Duodenal mucosa (tissue), 2 donors: ENCODE measurements around the gene PNLIPRP1.

Experiments
- H3K27ac ChIP-seq: one replicate; pipeline ENCODE4 v1.7.0; 2013; ENCODE audit warnings: low read depth, low read length
- H3K27me3 ChIP-seq, 2 donors: one replicate each; pipeline ENCODE4 v1.7.0; 2013; ENCODE audit warnings: low read length in 2 of 2, control low read depth in 1 of 2; ENCODE audit not compliant: insufficient read depth in 2 of 2, control insufficient read depth in 1 of 2
- H3K36me3 ChIP-seq, 2 donors: one replicate each; pipeline ENCODE4 v1.7.0; 2013; ENCODE audit warnings: low read length in 2 of 2, control low read depth in 1 of 2; ENCODE audit not compliant: insufficient read depth in 2 of 2, control insufficient read depth in 1 of 2
- H3K4me1 ChIP-seq, 2 donors: one replicate each; pipeline ENCODE4 v1.7.0; 2013; ENCODE audit warnings: low read length in 2 of 2, control low read depth in 1 of 2; ENCODE audit not compliant: insufficient read depth in 2 of 2, control insufficient read depth in 1 of 2
- H3K4me3 ChIP-seq, 2 donors: one replicate each; pipeline ENCODE4 v1.7.0; 2013; ENCODE audit warnings: low read length in 2 of 2, low read depth in 1 of 2
- H3K9ac ChIP-seq, 2 donors: one replicate each; pipeline ENCODE4 v1.7.0; 2013; ENCODE audit warnings: low read length in 2 of 2, low read depth in 1 of 2
- H3K9me3 ChIP-seq, 2 donors: one replicate each; pipeline ENCODE4 v1.7.0; 2013; ENCODE audit warnings: low read length in 2 of 2, control low read depth in 1 of 2; ENCODE audit not compliant: control insufficient read depth in 1 of 2

PNLIPRP1 gene

GRCh38 chr10:116590590-116591444, at the start of gene PNLIPRP1:
PNLIPRP1 (plus strand) TSS chr10:116590959; CDS start chr10:116591130, 171 bp downstream.
- no peak within 1 kb of the TSS for H3K4me3 ChIP-seq
- no peaks in the 10 kb centered on the region for H3K36me3 ChIP-seq
- no peak within 1 kb of the TSS for H3K27ac ChIP-seq
- no peaks in the 10 kb centered on the region for H3K9me3 ChIP-seq
- peaks cover 22 to 23% of the 10 kb centered on the region in 2 donors for H3K4me1 ChIP-seq
- no peaks in the 10 kb centered on the region for H3K27me3 ChIP-seq
- H3K9ac ChIP-seq, result no peak within 1 kb of the TSS

- Histone ChIP-seq H3K36me3 (no peaks in the 10 kb centered on the region), H3K27ac (no peak overlapping the region), H3K9me3 (peaks cover 0 to 6% of the 10 kb centered on the region in 2 donors), H3K27me3 (no peaks in the 10 kb centered on the region), H3K4me3 (no peak overlapping the region), H3K9ac (no peak overlapping the region), H3K4me1 (no peaks in the 10 kb centered on the region)
These were observed 48.6 kb upstream of the PNLIPRP1 start for GRCh38 chr10:116542007-116542677.

DNA sequence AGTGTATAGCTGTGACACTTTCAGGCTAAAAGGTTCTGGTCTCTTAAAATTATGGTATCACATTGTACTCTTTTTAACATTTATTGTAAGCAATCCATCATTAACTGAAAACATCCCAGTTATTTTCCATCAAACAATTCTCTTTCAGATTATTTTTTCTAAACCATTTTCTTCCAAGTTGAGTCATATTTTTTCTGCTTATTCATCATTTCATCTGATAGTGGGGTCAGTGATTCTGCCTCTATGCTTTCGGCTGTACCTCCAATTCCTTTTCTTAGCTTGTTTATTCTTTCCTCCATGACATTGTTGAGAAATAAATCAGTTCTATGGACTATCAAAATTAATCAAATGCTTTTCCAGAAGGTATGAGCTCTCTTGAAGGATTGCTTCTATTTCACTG, 45.6 kb upstream of the PNLIPRP1 start:
- Histone ChIP-seq H3K9me3 (no peaks in the 10 kb centered on the region), H3K4me1 (no peaks in the 10 kb centered on the region), H3K27me3 (no peaks in the 10 kb centered on the region), H3K9ac (no peak overlapping the region), H3K4me3 (no peak overlapping the region), H3K27ac (no peak overlapping the region), H3K36me3 (no peaks in the 10 kb centered on the region)

DNA sequence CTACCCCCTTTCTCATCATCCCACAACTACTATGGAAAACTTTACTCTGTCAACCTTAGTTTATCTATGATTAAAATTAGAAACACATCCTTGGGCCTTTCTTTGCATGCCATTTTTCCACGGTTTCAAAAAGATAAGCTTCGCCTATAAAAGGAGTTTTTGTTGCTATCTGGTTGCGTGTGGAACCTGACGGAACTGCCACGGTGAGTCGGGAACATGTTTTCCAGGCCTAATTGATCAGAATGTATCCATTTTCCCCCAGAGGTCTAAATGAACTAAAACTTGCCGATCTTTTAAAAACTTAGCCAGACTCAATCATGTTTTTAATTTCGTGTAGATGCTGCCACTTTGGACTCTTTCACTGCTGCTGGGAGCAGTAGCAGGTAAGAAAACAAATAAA, 45.0 kb upstream of the PNLIPRP1 start, which contains the start of gene PNLIP:
PNLIP (plus strand) TSS at position 176 of the 400 bp plus-strand sequence; CDS start at position 338, 162 bp downstream.
- no peaks in the 10 kb centered on the region for H3K4me1 ChIP-seq
- no peak within 1 kb of the TSS for H3K9ac ChIP-seq
- no peaks in the 10 kb centered on the region for H3K36me3 ChIP-seq
- no peak within 1 kb of the TSS for H3K4me3 ChIP-seq
- H3K27ac ChIP-seq, result no peak within 1 kb of the TSS
- no peaks in the 10 kb centered on the region for H3K27me3 ChIP-seq
- H3K9me3 ChIP-seq, result no peaks in the 10 kb centered on the region

GRCh38 chr10:116548301-116548700, 42.5 kb upstream of the PNLIPRP1 start:
- Histone ChIP-seq H3K9ac (no peak overlapping the region), H3K9me3 (no peaks in the 10 kb centered on the region), H3K4me3 (no peak overlapping the region), H3K27me3 (no peaks in the 10 kb centered on the region), H3K4me1 (no peaks in the 10 kb centered on the region), H3K36me3 (no peaks in the 10 kb centered on the region), H3K27ac (no peak overlapping the region)

DNA sequence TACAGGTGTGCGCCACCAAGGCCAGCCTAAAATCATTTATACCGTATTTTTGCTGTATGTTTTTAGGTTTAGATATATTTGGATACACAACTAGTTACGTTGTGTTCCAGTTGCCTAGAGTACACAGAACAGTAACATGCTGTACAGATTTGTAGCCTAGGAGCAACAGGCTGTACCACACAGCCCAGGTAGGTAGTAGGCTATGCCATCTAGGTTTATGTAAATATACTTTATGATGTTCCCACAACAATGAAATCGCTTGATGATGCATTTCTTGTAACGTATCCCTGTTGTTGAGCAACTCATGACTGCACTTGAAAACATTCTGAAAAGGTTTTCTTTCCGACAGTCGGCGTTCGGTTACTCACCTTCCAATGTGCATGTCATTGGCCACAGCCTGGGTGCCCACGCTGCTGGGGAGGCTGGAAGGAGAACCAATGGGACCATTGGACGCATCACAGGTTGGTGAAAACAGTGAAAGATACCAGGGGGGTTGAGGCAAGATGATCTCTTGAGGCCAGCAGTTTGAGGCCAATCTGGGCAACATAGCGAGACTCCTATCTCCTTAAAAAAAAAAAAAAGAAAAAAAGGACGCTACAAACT, 37.3 kb upstream of the PNLIPRP1 start:
- no peaks in the 10 kb centered on the region for H3K36me3 ChIP-seq
- no peak overlapping the region for H3K9ac ChIP-seq
- no peaks in the 10 kb centered on the region for H3K4me1 ChIP-seq
- no peaks in the 10 kb centered on the region for H3K27me3 ChIP-seq
- no peaks in the 10 kb centered on the region for H3K9me3 ChIP-seq
- H3K27ac ChIP-seq, result no peak overlapping the region
- no peak overlapping the region for H3K4me3 ChIP-seq

DNA sequence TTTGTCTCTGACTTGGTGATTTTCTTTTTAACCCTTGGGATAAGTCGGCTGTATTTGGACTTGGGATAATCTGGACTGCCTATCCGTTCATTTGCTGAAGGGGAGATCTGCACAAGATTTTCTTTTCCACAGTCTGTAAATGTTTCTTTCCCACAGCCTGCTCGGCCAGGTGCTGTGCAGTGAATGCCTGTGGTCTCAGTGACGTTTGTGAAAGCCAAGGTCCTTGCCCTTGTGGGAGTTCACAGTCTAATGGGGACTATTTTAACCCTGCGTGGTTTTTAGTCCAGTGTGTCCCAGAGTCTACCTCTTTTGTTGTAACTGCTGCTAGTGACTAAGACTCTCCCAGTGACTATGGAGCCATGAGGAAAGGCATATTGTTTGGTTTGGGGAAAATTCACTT, 36.1 kb upstream of the PNLIPRP1 start:
- H3K9ac ChIP-seq, result no peak overlapping the region
- no peaks in the 10 kb centered on the region for H3K36me3 ChIP-seq
- no peak overlapping the region for H3K4me3 ChIP-seq
- no peaks in the 10 kb centered on the region for H3K27me3 ChIP-seq
- no peaks in the 10 kb centered on the region for H3K4me1 ChIP-seq
- H3K27ac ChIP-seq, result no peak overlapping the region
- no peaks in the 10 kb centered on the region for H3K9me3 ChIP-seq

GRCh38 chr10:116555880-116556279, 34.9 kb upstream of the PNLIPRP1 start:
- Histone ChIP-seq H3K9ac (no peak overlapping the region), H3K4me1 (no peaks in the 10 kb centered on the region), H3K27ac (no peak overlapping the region)

DNA sequence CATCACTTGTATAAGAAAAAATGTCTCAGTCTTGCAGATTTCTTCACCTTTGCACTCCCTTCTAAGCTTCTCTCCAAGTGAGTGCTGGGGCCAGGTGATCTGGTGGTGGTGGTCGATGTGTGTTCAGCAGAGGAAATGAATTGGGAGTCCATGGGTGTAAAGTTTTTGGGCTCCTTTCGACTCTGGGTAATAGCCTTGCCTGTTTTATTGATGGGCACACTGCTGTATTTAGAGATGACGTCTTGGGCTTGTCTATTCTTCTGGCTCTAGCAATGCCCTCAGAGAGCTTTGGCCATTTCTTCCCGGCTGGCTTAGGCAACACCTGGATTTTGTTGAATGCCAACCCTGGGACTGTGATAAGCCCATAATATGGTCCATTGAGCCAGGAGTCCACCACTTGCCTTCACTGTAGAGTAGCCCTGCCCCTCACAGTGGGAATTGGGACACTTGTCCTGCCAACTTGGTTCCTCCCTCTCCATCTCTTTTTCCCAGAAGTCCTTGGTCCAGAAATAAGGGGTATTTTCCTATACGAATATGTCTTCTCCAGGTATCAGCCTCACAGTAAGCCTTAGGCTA, 33.4 kb upstream of the PNLIPRP1 start:
- H3K27me3 ChIP-seq, result no peaks in the 10 kb centered on the region
- H3K27ac ChIP-seq, result no peak overlapping the region
- no peak overlapping the region for H3K4me3 ChIP-seq
- no peaks in the 10 kb centered on the region for H3K9me3 ChIP-seq
- no peaks in the 10 kb centered on the region for H3K36me3 ChIP-seq
- H3K4me1 ChIP-seq, result no peaks in the 10 kb centered on the region
- no peak overlapping the region for H3K9ac ChIP-seq

More at GRCh38 chr10:116555880-116556279, 34.9 kb upstream of the PNLIPRP1 start:
- Histone ChIP-seq H3K36me3 (no peaks in the 10 kb centered on the region), H3K9me3 (no peaks in the 10 kb centered on the region), H3K4me3 (no peak overlapping the region), H3K27me3 (no peaks in the 10 kb centered on the region)

- Histone ChIP-seq H3K4me1 (no peaks in the 10 kb centered on the region), H3K9ac (no peak overlapping the region), H3K9me3 (no peaks in the 10 kb centered on the region), H3K27ac (no peak overlapping the region), H3K36me3 (no peaks in the 10 kb centered on the region), H3K27me3 (no peaks in the 10 kb centered on the region), H3K4me3 (no peak overlapping the region)
These were observed 25.2 kb upstream of the PNLIPRP1 start for GRCh38 chr10:116565534-116565933.
